Choroid plexus epithelial cell (primary cell): ENCODE measurements around the gene ADORA1.

ENCODE experiments used
- DNase-seq: peaks from one replicate; pipeline ENCODE4 v3.0.0-alpha.2; 2010; ENCODE audit warnings: low read depth
- H3K4me3 ChIP-seq: 2 replicates; pipeline ENCODE4 v1.5.1; 2011; ENCODE audit warnings: low read depth, mild to moderate bottlenecking, control low read depth, low read length, moderate library complexity
- CTCF ChIP-seq: conservative IDR thresholded peaks from 2 replicates; pipeline ENCODE4 v1.5.1; 2011; ENCODE audit warnings: low read depth, mild to moderate bottlenecking, control low read depth, inconsistent platforms, low read length, moderate library complexity

The ADORA1 gene

GRCh38 chr1:203093754-203094410 lies 33.6 kb upstream of the ADORA1 start:
- no peak for TF ChIP-seq CTCF
- H3K4me3 ChIP-seq = no peak overlapping the region
- no peak for DNase-seq

- no peak for DNase-seq
- H3K4me3 ChIP-seq = no peak overlapping the region
- TF ChIP-seq CTCF = no peak
These were observed 32.4 kb upstream of the ADORA1 start for GRCh38 chr1:203095061-203095690.

- DNase-seq = no peak
- no peak overlapping the region for H3K4me3 ChIP-seq
- TF ChIP-seq CTCF = no peak
These were observed 31.0 kb upstream of the ADORA1 start for GRCh38 chr1:203096566-203096965.

- DNase-seq = no peak
- TF ChIP-seq CTCF = no peak
- no peak overlapping the region for H3K4me3 ChIP-seq
These were observed 30.5 kb upstream of the ADORA1 start for GRCh38 chr1:203097001-203097400.

- no peak overlapping the region for H3K4me3 ChIP-seq
- DNase-seq = no peak
- TF ChIP-seq CTCF = no peak
These were observed 29.1 kb upstream of the ADORA1 start for GRCh38 chr1:203098445-203098844.

- H3K4me3 ChIP-seq = no peak overlapping the region
- DNase-seq = no peak
- TF ChIP-seq CTCF = no peak
These were observed 28.5 kb upstream of the ADORA1 start for GRCh38 chr1:203098914-203099520.
